Natural killer cell (primary cell): Measurements from ENCODE around the gene MYB. TPM values are rescaled to one million over a fixed set of nuclear protein-coding genes. Genes with fewer than 3 reads are reported as not detected.

Source experiments
- ATAC-seq, 3 donors: fragments of 150-1000 bp in 2 of 3; fragments of 200-7000 bp in 1 of 3; cut with Tn5 transposase; 1 replicate in 1 of 3; 2 replicates in 2 of 3; pipeline ENCODE4 v1.10.0; 2021; ENCODE audit warnings: mild to moderate bottlenecking in 2 of 3, moderate library complexity in 2 of 3
- DNase-seq, 2 donors: peaks; one replicate each; pipeline versions ENCODE4 v3.0.0 to v3.0.0-alpha.2; 2013 to 2021; ENCODE audit warnings: mixed read lengths in 1 of 2
- H3K27ac ChIP-seq: one replicate; pipeline ENCODE4 v1.5.1; 2013; ENCODE audit warnings: mild to moderate bottlenecking, low read length
- H3K27me3 ChIP-seq: one replicate; pipeline ENCODE4 v1.6.1; 2013; ENCODE audit warnings: low read length; ENCODE audit not compliant: control insufficient read depth, insufficient read depth
- H3K36me3 ChIP-seq: one replicate; pipeline ENCODE4 v1.6.1; 2013; ENCODE audit warnings: low read length; ENCODE audit not compliant: control insufficient read depth, insufficient read depth
- H3K4me1 ChIP-seq: one replicate; pipeline ENCODE4 v1.6.1; 2013; ENCODE audit warnings: low read length; ENCODE audit not compliant: control insufficient read depth, insufficient read depth
- H3K4me3 ChIP-seq: one replicate; pipeline ENCODE4 v1.5.1; 2013; ENCODE audit warnings: low read length
- H3K9me3 ChIP-seq: one replicate; pipeline ENCODE4 v1.6.1; 2013; ENCODE audit warnings: low read length; ENCODE audit not compliant: control insufficient read depth, insufficient read depth
- H3K27ac Mint-ChIP-seq, 2 donors: one replicate each; pipeline ENCODE4 v1.8.0; 2022; ENCODE audit warnings: mild to moderate bottlenecking in 2 of 2, mixed read lengths in 2 of 2, moderate library complexity in 1 of 2
- H3K27me3 Mint-ChIP-seq, 2 donors: one replicate each; pipeline ENCODE4 v1.8.0; 2022; ENCODE audit warnings: low read depth in 2 of 2, mixed read lengths in 2 of 2
- H3K36me3 Mint-ChIP-seq: one replicate; pipeline ENCODE4 v1.8.0; 2022; ENCODE audit warnings: mixed read lengths
- H3K4me1 Mint-ChIP-seq, 2 donors: one replicate each; pipeline ENCODE4 v1.8.0; 2022; ENCODE audit warnings: mixed read lengths in 2 of 2
- H3K4me3 Mint-ChIP-seq: one replicate; pipeline ENCODE4 v1.8.0; 2022; ENCODE audit warnings: mild to moderate bottlenecking, moderate library complexity, mixed read lengths
- H3K9me3 Mint-ChIP-seq, 2 donors: one replicate each; pipeline ENCODE4 v1.8.0; 2022; ENCODE audit warnings: mixed read lengths in 2 of 2
- WGBS: methylation state at CpG from one replicate; pipeline ENCODE4 v1.1.7; 2013; ENCODE audit warnings: missing lambda C conversion rate; ENCODE audit not compliant: insufficient coverage; 5-methylcytosine and 5-hydroxymethylcytosine counted together
- intact Hi-C: fragments of 100-400 bp; cut with micrococcal nuclease; formaldehyde crosslinking; loops from one replicate; pipeline ENCODE4 v1.14.2; 2022
- total RNA-seq, 4 donors: library from RNA; stranded (reverse); fragments of 120-200 nt in 1 of 4; gene quantifications; one replicate each; pipeline versions ENCODE4 v1.2.3 to v1.2.4, GENCODE V29; 2013 to 2022
- TF ChIP-seq, protein P1 (sequence below): fragments of 200-600 bp; IDR thresholded peaks from one replicate; pipeline ENCODE4 v1.8.0; 2022; ENCODE audit warnings: antibody characterized with exemption

MYB gene
- total RNA-seq, 3 donors from 2014 or later (not counting 1 experiment from before 2014, with no cell fraction given): 0.40 to 3.5 (median 1.3) TPM

GRCh38 chr6:135191508-135192255, 10.6 kb downstream of the MYB start:
- DNase-seq (no peak), ATAC-seq (no peak)
- WGBS: 66% methylated on average over 7 of the region's 10 CpGs
- H3K27me3 Mint-ChIP-seq: no peaks in the 10 kb centered on the region
- Histone ChIP-seq H3K27me3 (no peaks in the 10 kb centered on the region), H3K4me3 (no peak overlapping the region), H3K9me3 (no peaks in the 10 kb centered on the region), H3K36me3 (no peaks in the 10 kb centered on the region), H3K27ac (no peak overlapping the region), H3K4me1 (no peaks in the 10 kb centered on the region)
- H3K27ac Mint-ChIP-seq: no peak overlapping the region
- H3K4me3 Mint-ChIP-seq: no peak overlapping the region
- H3K36me3 Mint-ChIP-seq: no peaks in the 10 kb centered on the region
- no peaks in the 10 kb centered on the region for H3K9me3 Mint-ChIP-seq
- intact Hi-C loops: no loop called here
- H3K4me1 Mint-ChIP-seq: no peaks in the 10 kb centered on the region
- TF ChIP-seq, protein P1, sequence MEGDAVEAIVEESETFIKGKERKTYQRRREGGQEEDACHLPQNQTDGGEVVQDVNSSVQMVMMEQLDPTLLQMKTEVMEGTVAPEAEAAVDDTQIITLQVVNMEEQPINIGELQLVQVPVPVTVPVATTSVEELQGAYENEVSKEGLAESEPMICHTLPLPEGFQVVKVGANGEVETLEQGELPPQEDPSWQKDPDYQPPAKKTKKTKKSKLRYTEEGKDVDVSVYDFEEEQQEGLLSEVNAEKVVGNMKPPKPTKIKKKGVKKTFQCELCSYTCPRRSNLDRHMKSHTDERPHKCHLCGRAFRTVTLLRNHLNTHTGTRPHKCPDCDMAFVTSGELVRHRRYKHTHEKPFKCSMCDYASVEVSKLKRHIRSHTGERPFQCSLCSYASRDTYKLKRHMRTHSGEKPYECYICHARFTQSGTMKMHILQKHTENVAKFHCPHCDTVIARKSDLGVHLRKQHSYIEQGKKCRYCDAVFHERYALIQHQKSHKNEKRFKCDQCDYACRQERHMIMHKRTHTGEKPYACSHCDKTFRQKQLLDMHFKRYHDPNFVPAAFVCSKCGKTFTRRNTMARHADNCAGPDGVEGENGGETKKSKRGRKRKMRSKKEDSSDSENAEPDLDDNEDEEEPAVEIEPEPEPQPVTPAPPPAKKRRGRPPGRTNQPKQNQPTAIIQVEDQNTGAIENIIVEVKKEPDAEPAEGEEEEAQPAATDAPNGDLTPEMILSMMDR: no peak

DNA sequence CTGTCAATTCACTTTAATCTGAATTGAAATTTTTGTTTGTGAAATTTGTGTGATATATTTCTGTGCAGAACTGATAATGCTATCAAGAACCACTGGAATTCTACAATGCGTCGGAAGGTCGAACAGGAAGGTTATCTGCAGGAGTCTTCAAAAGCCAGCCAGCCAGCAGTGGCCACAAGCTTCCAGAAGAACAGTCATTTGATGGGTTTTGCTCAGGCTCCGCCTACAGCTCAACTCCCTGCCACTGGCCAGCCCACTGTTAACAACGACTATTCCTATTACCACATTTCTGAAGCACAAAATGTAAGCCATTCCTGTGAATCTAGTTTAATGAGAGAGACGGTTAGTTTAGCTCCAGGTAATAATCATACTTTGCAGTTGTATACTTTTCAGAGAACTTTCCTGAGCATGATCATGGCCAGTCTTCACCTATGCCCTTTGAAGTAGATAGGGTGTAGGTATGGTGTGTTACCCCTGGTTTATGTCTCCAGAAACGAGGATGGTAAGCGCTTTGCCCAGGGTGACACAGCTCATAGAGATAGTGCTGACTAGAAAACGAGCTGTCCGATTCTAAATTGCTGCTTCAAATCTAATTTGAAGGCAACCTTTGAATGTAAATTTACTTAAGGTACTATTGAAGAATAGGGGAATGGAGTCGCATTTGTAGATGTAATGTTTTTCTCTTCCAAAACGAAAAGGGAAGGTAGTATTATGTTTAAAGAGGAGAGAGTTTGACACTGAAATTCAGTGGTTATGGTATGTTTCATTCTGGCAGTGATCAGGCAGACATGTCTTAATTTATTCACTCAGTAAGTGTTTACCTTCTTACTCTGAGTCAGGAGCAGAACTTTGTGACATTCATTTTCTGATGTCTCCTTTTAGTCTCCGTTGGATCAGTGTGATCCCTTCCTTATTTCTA, 11.4 kb downstream of the MYB start:
- no peaks in the 10 kb centered on the region for H3K4me1 ChIP-seq
- no peaks in the 10 kb centered on the region for H3K27me3 Mint-ChIP-seq
- H3K27ac ChIP-seq: no peak overlapping the region
- H3K4me3 Mint-ChIP-seq: no peak overlapping the region
- no peaks in the 10 kb centered on the region for H3K4me1 Mint-ChIP-seq
- H3K36me3 Mint-ChIP-seq: no peaks in the 10 kb centered on the region
- no peak for ATAC-seq
- no peaks in the 10 kb centered on the region for H3K9me3 Mint-ChIP-seq
- 89% methylated on average over 10 of the region's 13 CpGs for WGBS
- H3K9me3 ChIP-seq: no peaks in the 10 kb centered on the region
- intact Hi-C loops: no loop called here
- no peak overlapping the region for H3K4me3 ChIP-seq
- TF ChIP-seq, protein P1: no peak
- DNase-seq: no peak
- no peaks in the 10 kb centered on the region for H3K27me3 ChIP-seq
- H3K36me3 ChIP-seq: no peaks in the 10 kb centered on the region
- no peak overlapping the region for H3K27ac Mint-ChIP-seq

DNA sequence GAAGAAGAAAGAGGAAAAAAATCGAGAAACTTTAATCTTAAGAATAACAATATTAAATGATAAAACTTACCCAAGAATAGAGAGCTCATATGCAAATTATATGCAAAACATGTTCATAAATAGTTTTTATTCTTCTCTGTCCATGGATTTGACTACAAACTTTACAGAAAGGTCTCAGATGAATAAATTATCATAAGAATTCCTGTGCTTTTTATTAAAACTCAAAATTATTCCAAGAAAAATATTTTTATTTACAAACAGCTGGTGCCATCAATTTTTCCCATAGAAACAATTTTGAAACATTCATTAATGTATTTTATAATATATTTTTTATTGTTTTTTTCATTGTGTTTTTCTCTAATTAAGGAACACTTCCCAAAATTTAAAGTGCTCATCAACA, 12.1 kb downstream of the MYB start:
- Histone ChIP-seq H3K9me3 (no peaks in the 10 kb centered on the region), H3K4me3 (no peak overlapping the region), H3K27ac (no peak overlapping the region), H3K36me3 (no peaks in the 10 kb centered on the region), H3K4me1 (no peaks in the 10 kb centered on the region), H3K27me3 (no peaks in the 10 kb centered on the region)
- TF ChIP-seq, protein P1: no peak
- Mint-ChIP-seq H3K27me3 (no peaks in the 10 kb centered on the region), H3K4me1 (no peaks in the 10 kb centered on the region), H3K4me3 (no peak overlapping the region), H3K9me3 (no peaks in the 10 kb centered on the region), H3K27ac (no peak overlapping the region), H3K36me3 (no peaks in the 10 kb centered on the region)
- ATAC-seq (no peak), DNase-seq (no peak)
- no CpG with 5 or more reads among the region's 1 CpG for WGBS
- intact Hi-C loops: no loop called here
